ENCODE results near the gene NT5DC2. TPM values are rescaled to one million over a fixed set of nuclear protein-coding genes. Genes with fewer than 3 reads are reported as not detected.

The NT5DC2 gene
- polyA plus RNA-seq, 1 experiment: 186 TPM

DNA sequence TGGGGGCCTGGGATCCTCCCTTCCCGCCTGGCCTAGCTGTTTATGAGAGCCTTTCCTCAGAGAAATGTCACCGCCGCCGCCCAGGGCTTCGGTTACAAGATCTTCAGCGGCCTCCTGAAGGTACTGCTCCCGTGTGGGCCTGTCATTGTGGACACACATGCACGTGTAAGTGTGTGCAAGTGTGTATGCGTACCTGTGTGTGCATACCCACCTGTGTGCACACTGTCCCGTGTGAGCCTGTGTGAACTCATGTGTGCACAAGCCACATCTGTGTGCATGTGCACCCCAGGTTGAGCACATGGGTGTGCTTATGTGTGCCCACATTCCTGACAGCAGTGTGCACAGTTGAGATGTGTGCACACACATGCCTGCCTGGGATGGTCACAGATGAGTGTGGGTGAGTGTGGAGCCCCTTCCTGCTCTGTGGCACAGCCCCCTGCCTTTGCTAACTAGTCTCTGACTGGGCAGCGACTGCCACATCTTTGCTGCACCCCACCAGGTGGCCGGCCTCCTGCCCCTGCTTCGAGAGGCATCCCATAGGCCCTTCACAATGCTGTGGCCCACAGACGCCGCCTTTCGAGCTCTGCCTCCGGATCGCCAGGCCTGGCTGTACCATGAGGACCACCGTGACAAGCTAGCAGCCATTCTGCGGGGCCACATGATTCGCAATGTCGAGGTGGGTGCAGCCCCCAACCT lies 14.1 kb downstream of the NT5DC2 start:
- ChIA-PET POLR2A (no interaction called here), CTCF (no interaction called here)
- peaks cover 2% of the 10 kb centered on the region for H3K27me3 ChIP-seq (ENCODE audit: control insufficient read depth, insufficient read depth, low read length)
- TF ChIP-seq, protein P1, sequence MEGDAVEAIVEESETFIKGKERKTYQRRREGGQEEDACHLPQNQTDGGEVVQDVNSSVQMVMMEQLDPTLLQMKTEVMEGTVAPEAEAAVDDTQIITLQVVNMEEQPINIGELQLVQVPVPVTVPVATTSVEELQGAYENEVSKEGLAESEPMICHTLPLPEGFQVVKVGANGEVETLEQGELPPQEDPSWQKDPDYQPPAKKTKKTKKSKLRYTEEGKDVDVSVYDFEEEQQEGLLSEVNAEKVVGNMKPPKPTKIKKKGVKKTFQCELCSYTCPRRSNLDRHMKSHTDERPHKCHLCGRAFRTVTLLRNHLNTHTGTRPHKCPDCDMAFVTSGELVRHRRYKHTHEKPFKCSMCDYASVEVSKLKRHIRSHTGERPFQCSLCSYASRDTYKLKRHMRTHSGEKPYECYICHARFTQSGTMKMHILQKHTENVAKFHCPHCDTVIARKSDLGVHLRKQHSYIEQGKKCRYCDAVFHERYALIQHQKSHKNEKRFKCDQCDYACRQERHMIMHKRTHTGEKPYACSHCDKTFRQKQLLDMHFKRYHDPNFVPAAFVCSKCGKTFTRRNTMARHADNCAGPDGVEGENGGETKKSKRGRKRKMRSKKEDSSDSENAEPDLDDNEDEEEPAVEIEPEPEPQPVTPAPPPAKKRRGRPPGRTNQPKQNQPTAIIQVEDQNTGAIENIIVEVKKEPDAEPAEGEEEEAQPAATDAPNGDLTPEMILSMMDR (IDR thresholded peaks at IDR 0.05; ENCODE audit: insufficient read depth, low read depth, low read length): no peak
- H3K4me3 ChIP-seq (ENCODE audit: low read depth, low read length): no peak overlapping the region
- DNase-seq (ENCODE audit: low read depth): no peak
- H3K36me3 ChIP-seq (ENCODE audit: control insufficient read depth, insufficient read depth, low read length): peaks cover 7% of the 10 kb centered on the region

DNA sequence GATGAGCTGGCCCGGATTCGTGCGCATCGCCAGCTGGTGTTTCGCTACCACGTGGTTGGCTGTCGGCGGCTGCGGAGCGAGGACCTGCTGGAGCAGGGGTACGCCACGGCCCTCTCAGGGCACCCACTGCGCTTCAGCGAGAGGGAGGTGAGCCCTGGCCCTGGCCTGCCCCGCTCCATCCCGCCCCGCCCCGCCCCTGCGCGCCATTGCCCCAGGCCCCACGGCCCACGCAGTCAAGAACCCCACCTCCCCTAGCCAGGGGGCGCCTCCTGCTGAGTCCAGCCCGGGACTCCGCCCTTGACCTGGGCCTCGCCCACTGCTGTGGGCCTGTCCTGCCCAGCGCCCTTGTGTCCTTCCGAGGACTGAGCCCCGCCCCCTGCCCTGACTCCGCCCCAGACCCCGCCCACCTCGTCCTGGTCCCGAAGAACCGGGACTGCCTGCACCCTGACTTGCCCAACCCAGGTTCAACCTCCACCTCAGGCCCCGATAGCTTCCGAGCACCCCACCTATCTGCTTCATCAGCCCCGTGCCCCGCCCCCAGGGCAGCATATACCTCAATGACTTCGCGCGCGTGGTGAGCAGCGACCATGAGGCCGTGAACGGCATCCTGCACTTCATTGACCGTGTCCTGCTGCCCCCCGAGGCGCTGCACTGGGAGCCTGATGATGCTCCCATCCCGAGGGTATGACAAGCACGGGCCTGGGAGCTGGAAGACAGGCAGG lies 14.8 kb downstream of the NT5DC2 start:
- peaks cover 2% of the 10 kb centered on the region for H3K27me3 ChIP-seq (ENCODE audit: control insufficient read depth, insufficient read depth, low read length)
- TF ChIP-seq, protein P1 (IDR thresholded peaks at IDR 0.05; ENCODE audit: insufficient read depth, low read depth, low read length): no peak
- H3K4me3 ChIP-seq (ENCODE audit: low read depth, low read length): peak overlapping the region; percentile 19; the same call in 1 of the 2 replicates
- no peak for DNase-seq (ENCODE audit: low read depth)
- POLR2A ChIA-PET: no interaction called here
- H3K36me3 ChIP-seq (ENCODE audit: control insufficient read depth, insufficient read depth, low read length): peaks cover 3% of the 10 kb centered on the region
- CTCF ChIA-PET: interaction anchor here (1.2 kb wide), 1 partner anchor 43 kb away, joined by 3 read pairs; no protein-coding TSS in a partner anchor

DNA sequence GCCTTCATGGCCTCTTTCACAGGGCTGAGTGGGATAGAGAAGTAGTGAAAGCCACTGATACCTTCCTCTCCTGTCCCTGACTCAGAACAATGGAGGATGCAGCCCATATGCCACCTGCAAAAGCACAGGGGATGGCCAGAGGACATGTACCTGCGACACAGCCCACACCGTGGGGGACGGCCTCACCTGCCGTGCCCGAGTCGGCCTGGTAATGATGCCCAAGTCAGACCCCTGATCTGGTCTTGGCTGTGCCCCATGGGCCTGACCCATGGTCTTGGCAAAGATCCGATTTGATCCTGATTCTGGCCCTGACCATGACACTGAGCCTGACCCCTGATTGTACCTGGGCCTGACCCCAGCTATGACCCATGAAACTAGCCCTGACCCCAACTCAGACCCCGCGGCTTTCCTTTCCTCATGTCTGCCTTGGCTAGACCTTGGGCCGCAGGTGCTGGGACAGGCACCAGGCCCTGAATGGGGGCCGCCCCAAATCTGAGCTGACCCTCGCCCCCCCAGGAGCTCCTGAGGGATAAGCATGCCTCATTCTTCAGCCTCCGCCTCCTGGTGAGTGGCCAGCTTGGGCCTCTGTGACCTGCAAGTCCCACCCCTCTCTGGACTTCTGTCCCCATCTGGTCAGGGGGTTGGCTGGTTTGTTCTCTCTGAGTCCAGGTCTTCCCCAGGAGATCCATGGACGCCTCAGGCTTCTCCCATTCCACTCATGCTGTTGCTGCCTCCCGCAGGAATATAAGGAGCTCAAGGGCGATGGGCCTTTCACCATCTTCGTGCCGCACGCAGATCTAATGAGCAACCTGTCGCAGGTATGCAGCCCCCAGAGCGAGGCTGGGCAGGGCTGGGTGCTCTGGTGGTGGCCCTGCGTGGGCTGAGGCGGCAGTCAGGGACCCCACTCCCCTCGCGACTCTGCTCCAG lies 15.6 kb downstream of the NT5DC2 start:
- no peaks in the 10 kb centered on the region for H3K36me3 ChIP-seq (ENCODE audit: control insufficient read depth, insufficient read depth, low read length)
- no peak for DNase-seq (ENCODE audit: low read depth)
- CTCF ChIA-PET: interaction anchor here (1.2 kb wide), 1 partner anchor 43 kb away, joined by 3 read pairs; no protein-coding TSS in a partner anchor
- POLR2A ChIA-PET: no interaction called here
- TF ChIP-seq, protein P1 (IDR thresholded peaks at IDR 0.05; ENCODE audit: insufficient read depth, low read depth, low read length): no peak
- H3K27me3 ChIP-seq (ENCODE audit: control insufficient read depth, insufficient read depth, low read length): peaks cover 2% of the 10 kb centered on the region
- H3K4me3 ChIP-seq (ENCODE audit: low read depth, low read length): no peak overlapping the region

DNA sequence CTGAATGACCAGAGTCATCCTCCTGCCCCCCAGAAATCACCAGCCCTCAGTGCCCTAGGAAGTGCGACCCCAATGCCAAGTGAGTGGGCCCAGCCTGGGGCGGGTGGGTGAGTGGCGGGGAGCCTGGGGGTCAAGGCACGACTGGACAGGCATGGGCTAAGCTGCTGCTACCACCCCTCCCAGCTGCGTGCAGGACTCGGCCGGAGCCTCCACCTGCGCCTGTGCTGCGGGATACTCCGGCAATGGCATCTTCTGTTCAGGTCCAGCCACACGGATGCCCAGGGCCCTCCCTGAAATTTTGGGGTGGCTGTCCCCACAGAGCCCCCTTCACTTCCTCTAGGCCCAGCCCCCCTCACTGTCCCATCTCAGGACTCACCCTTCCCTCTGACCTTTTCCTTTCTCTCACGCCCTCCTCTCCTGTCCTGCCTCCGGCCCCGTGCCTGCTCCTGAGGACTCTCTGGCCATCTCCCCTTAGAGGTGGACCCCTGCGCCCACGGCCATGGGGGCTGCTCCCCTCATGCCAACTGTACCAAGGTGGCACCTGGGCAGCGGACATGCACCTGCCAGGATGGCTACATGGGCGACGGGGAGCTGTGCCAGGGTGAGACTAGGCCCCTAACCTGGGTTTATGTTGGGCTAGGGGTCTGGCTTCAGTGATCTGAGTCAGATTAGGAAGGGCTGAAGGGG lies 17.0 kb downstream of the NT5DC2 start:
- POLR2A ChIA-PET: no interaction called here
- no peak for DNase-seq (ENCODE audit: low read depth)
- H3K4me3 ChIP-seq (ENCODE audit: low read depth, low read length): no peak overlapping the region
- H3K27me3 ChIP-seq (ENCODE audit: control insufficient read depth, insufficient read depth, low read length): peaks cover 2% of the 10 kb centered on the region
- TF ChIP-seq, protein P1 (IDR thresholded peaks at IDR 0.05; ENCODE audit: insufficient read depth, low read depth, low read length): no peak
- H3K36me3 ChIP-seq (ENCODE audit: control insufficient read depth, insufficient read depth, low read length): no peaks in the 10 kb centered on the region
- CTCF ChIA-PET: no interaction called here

All from BJ (cell line).